K562 (cell line): Measurements from ENCODE around the gene RFX7. TPM values are rescaled to one million over a fixed set of nuclear protein-coding genes. Genes with fewer than 3 reads are reported as not detected.

Experiments
- ATAC-seq: fragments of 200-7000 bp; cut with Tn5 transposase; 3 replicates; pipeline ENCODE4 v1.9.1; 2020; ENCODE audit warnings: moderate library complexity
- BruUV-seq: library from RNA; stranded (reverse); fragments of 400-500 nt; replicated peaks from 2 replicates; lab custom pipeline; 2021; lab: Mats Ljungman, UMichigan
- CTCF ChIA-PET: fragments of 300-600 bp; formaldehyde crosslinking; extraction: SDS; loops from one replicate; lab custom pipeline; 2021; ENCODE audit warnings: low intra/inter-chr PET ratio; lab: Yijun Ruan, JAX
- POLR2A ChIA-PET: fragments of 300-600, 350-650 bp; sonication (Branson Sonifier 250); formaldehyde crosslinking; extraction: SDS; loops from one replicate; lab custom pipeline; 2021; ENCODE audit warnings: antibody characterized with exemption, inconsistent platforms; lab: Yijun Ruan, JAX
- DNase-seq, 4 experiments: peaks; one replicate each; pipeline versions ENCODE4 v3.0.0 to v3.0.0-alpha.2; 2011 to 2018; ENCODE audit warnings: low spot score in 3 of 4, mixed read lengths in 3 of 4; ENCODE audit errors: extremely low read depth in 1 of 4
- FAIRE-seq: peaks from 2 replicates; lab custom pipeline; 2011; peaks lifted over from hg19 to GRCh38; lab: Jason Lieb, UNC
- H2AFZ ChIP-seq: 2 replicates; pipeline ENCODE4 v1.6.0; 2011; ENCODE audit warnings: low read depth, low read length, control low read depth, inconsistent platforms
- H3K27ac ChIP-seq: fragments of 200-600 bp; 3 replicates; pipeline ENCODE4 v1.8.0; 2011; ENCODE audit warnings: low read depth, mild to moderate bottlenecking, control low read depth, inconsistent platforms, low read length, moderate library complexity, mixed read lengths; ENCODE audit errors: extremely low read depth
- H3K27me3 ChIP-seq, 2 experiments: fragments of 300-600 bp in 1 of 2; 2 replicates in 1 of 2; 3 replicates in 1 of 2; pipeline versions ENCODE4 v1.6.0 to v1.8.0; 2011; ENCODE audit warnings: inconsistent platforms in 2 of 2, low read length in 2 of 2, mild to moderate bottlenecking in 1 of 2, mixed read lengths in 1 of 2, moderate library complexity in 1 of 2; ENCODE audit not compliant: control insufficient read depth in 2 of 2, insufficient read depth in 2 of 2
- H3K36me3 ChIP-seq: fragments of 300-600 bp; 3 replicates; pipeline ENCODE4 v1.8.0; 2011; ENCODE audit warnings: mild to moderate bottlenecking, low read length, inconsistent platforms; ENCODE audit not compliant: control insufficient read depth, insufficient read depth
- H3K4me1 ChIP-seq, 2 experiments: fragments of 200-600 bp in 1 of 2; replicated peaks in 1 of 2; 2 replicates in 1 of 2; 3 replicates in 1 of 2; pipeline versions ENCODE4 v1.5.1 to v1.8.0; 2011; ENCODE audit warnings: inconsistent platforms in 2 of 2, low read length in 2 of 2, mild to moderate bottlenecking in 1 of 2, mixed read lengths in 1 of 2, moderate library complexity in 1 of 2; ENCODE audit not compliant: control insufficient read depth in 2 of 2, insufficient read depth in 2 of 2
- H3K4me2 ChIP-seq: 2 replicates; pipeline ENCODE4 v1.6.1; 2011; ENCODE audit warnings: low read length, control low read depth, inconsistent platforms, mixed read lengths; ENCODE audit not compliant: insufficient read depth
- H3K4me3 ChIP-seq: fragments of 200-600 bp; sonication (generic), shearing (Covaris generic); 2 replicates; pipeline ENCODE4 v1.5.1; 2016; ENCODE audit warnings: control low read depth, inconsistent platforms
- H3K79me2 ChIP-seq: fragments of 200-600 bp; 3 replicates; pipeline ENCODE4 v1.8.0; 2011; ENCODE audit warnings: low read length, inconsistent platforms; ENCODE audit not compliant: control insufficient read depth, insufficient read depth
- H3K9ac ChIP-seq, 2 experiments: 2 replicates each; pipeline versions ENCODE4 v1.6.0 to v1.6.1; 2011; ENCODE audit warnings: low read depth in 2 of 2, low read length in 2 of 2, control low read depth in 1 of 2, inconsistent platforms in 1 of 2, mild to moderate bottlenecking in 1 of 2, mixed read lengths in 1 of 2; ENCODE audit not compliant: insufficient read depth in 1 of 2
- H3K9me1 ChIP-seq: one replicate; pipeline ENCODE4 v1.6.0; 2011; ENCODE audit warnings: inconsistent platforms, mild to moderate bottlenecking, low read length, moderate library complexity; ENCODE audit not compliant: control insufficient read depth, insufficient read depth
- H3K9me3 ChIP-seq: replicated peaks from 2 replicates; pipeline ENCODE4 v1.5.1; 2011; ENCODE audit warnings: low read depth, low read length, inconsistent platforms; ENCODE audit not compliant: control insufficient read depth, insufficient read depth
- H4K20me1 ChIP-seq: replicated peaks from 2 replicates; pipeline ENCODE4 v1.6.1; 2011; ENCODE audit warnings: low read length, inconsistent platforms, mixed read lengths; ENCODE audit not compliant: control insufficient read depth, insufficient read depth
- CBX2 ChIP-seq: fragments of 200-600 bp; sonication (generic); IDR thresholded peaks from one replicate; pipeline ENCODE4 v1.6.1; 2012; ENCODE audit warnings: mild to moderate bottlenecking, low read length, inconsistent platforms; ENCODE audit not compliant: insufficient read depth, poor library complexity, severe bottlenecking
- ELF2 ChIP-seq: fragments of 250-450 bp; sonication (Bioruptor Pico); IDR thresholded peaks from 2 replicates; pipeline ENCODE4 v1.5.0; 2021; ENCODE audit warnings: mild to moderate bottlenecking
- FOXK1 ChIP-seq: sonication (generic); formaldehyde crosslinking; IDR thresholded peaks from 2 replicates; pipeline ENCODE4 v1.8.0; 2022; ENCODE audit warnings: missing genetic modification reagents, mild to moderate bottlenecking, borderline replicate concordance
- ILK ChIP-seq: fragments of 450-650 bp; IDR thresholded peaks from 2 replicates; pipeline ENCODE4 v1.6.1; 2016; ENCODE audit warnings: missing genetic modification characterization, low read depth, mild to moderate bottlenecking, missing compliant biosample characterization, moderate library complexity, borderline replicate concordance
- KLF13 ChIP-seq: fragments of 450-650 bp; IDR thresholded peaks from 2 replicates; pipeline ENCODE4 v1.6.1; 2016; ENCODE audit warnings: missing genetic modification characterization, low read depth, mild to moderate bottlenecking, missing compliant biosample characterization, moderate library complexity, borderline replicate concordance
- MTA1 ChIP-seq: fragments of 450-650 bp; IDR thresholded peaks from 2 replicates; pipeline ENCODE4 v1.6.1; 2017; ENCODE audit warnings: borderline replicate concordance
- PML ChIP-seq: IDR thresholded peaks from 2 replicates; pipeline ENCODE4 v1.6.1; 2012; ENCODE audit warnings: low read length, inconsistent platforms
- SETDB1 ChIP-seq: IDR thresholded peaks from one replicate; pipeline ENCODE4 v1.6.1; 2012; ENCODE audit warnings: low read length, control low read depth, inconsistent platforms
- SREBF1 ChIP-seq: fragments of 150-350 bp; IDR thresholded peaks from 2 replicates; pipeline ENCODE4 v1.6.1; 2014; ENCODE audit warnings: antibody characterized with exemption, low read depth, low read length, borderline replicate concordance
- ZNF184 ChIP-seq: sonication (generic); formaldehyde crosslinking; IDR thresholded peaks from 2 replicates; pipeline ENCODE4 v1.5.0; 2020; ENCODE audit warnings: missing genetic modification reagents
- ZNF24 ChIP-seq: fragments of 450-650 bp; IDR thresholded peaks from 2 replicates; pipeline ENCODE4 v1.6.1; 2016
- WGBS: fragments of 100-300 bp; shearing (Covaris generic); methylation state at CpG from one replicate; pipeline ENCODE4 v1.1.6; 2016; ENCODE audit warnings: low coverage, mixed read lengths; ENCODE audit not compliant: insufficient coverage; ENCODE audit errors: missing lambda C conversion rate; 5-methylcytosine and 5-hydroxymethylcytosine counted together
- in situ Hi-C: fragments of 300-500 bp; cut with MboI; formaldehyde crosslinking; loops from 4 replicates; pipeline ENCODE4 v1.15.0; 2018; ENCODE audit warnings: inconsistent platforms, mixed read lengths
- intact Hi-C: fragments of 100-400 bp; cut with micrococcal nuclease; formaldehyde crosslinking; loops from 2 replicates; pipeline ENCODE4 v1.14.2; 2022
- polyA plus RNA-seq, 8 experiments: library from polyadenylated mRNA; depleted of rRNA in 4 of 8; stranded (reverse) in 5 of 8; unstranded in 3 of 8; fragments of >200 nt; fragmentation: Nextera tagmentation in 2 of 8; fragmentation: Illumina TruSeq in 1 of 8; extraction: Ambion mirVana in 2 of 8; extraction: Trizol in 1 of 8; gene quantifications; 2 replicates each; pipeline versions ENCODE4 v1.2.1 to v1.2.3, GENCODE V29; 2011 to 2014; ENCODE audit warnings: inconsistent platforms in 1 of 8, missing spikeins in 1 of 8
- total RNA-seq, 7 experiments: library from RNA; depleted of rRNA in 6 of 7; stranded (reverse); fragments of >200 nt in 6 of 7; fragmentation: Illumina TruSeq in 2 of 7; extraction: Trizol in 2 of 7; gene quantifications; 2 replicates each; pipeline versions ENCODE4 v1.2.1 to v1.2.3, GENCODE V29; 2011 to 2021; ENCODE audit warnings: low replicate concordance in 1 of 7
- TF ChIP-seq, protein P1 (sequence below): fragments of 250-450 bp; sonication (Bioruptor Pico); IDR thresholded peaks from 2 replicates; pipeline ENCODE4 v1.5.0; 2021; ENCODE audit warnings: mild to moderate bottlenecking, borderline replicate concordance
- TF ChIP-seq, protein P2 (sequence below): fragments of 450-650 bp; IDR thresholded peaks from 2 replicates; pipeline ENCODE4 v1.6.1; 2017; ENCODE audit warnings: antibody characterized with exemption
- TF ChIP-seq, protein P3 (sequence below): sonication (generic); formaldehyde crosslinking; IDR thresholded peaks from 2 replicates; pipeline ENCODE4 v1.8.1; 2023; ENCODE audit warnings: mild to moderate bottlenecking, missing genetic modification reagents, moderate library complexity
- TF ChIP-seq, protein P4 (sequence below): fragments of 250-450 bp; sonication (Bioruptor Pico); IDR thresholded peaks from 2 replicates; pipeline ENCODE4 v1.4.0; 2020
- TF ChIP-seq, protein P5 (sequence below): sonication (generic); formaldehyde crosslinking; IDR thresholded peaks from 2 replicates; pipeline ENCODE4 v1.8.0; 2022; ENCODE audit warnings: mild to moderate bottlenecking, low read depth, missing genetic modification reagents

Gene RFX7
- total and polyA plus RNA-seq, 9 of the 15 experiments (the other 6 are each of a cell fraction or from before 2014, with no cell fraction given) = 2.4 to 17.9 (median 6.3) TPM

DNA sequence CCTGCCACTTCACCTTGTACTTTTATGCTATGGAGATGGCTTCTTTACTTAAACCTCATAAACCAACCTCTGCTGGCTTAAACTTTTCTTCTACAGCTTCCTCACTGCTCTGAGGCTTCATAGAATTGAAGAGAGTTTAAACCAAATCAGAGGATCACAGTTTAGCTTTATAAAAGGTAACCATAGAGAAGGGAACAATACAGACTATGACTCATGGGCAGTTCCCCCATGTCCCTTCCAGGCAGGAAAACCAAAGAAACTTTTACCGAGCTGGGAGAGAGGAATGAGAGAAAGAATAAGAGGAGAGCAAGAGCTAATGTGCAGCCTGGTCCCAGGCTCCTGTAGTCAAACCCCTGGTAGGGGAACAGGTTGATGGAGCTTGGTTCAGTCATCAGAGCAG, 196.3 kb downstream of the RFX7 start:
- in situ Hi-C loops (no loop called here), intact Hi-C loops (no loop called here)
- WGBS = 0% methylated on average over 1 of the region's 1 CpG
- H3K9ac ChIP-seq = no peak overlapping the region
- POLR2A ChIA-PET = no interaction called here
- H3K27me3 ChIP-seq = no peaks in the 10 kb centered on the region
- H2AFZ ChIP-seq = no peak overlapping the region
- no peak overlapping the region for H3K4me3 ChIP-seq
- H3K36me3 ChIP-seq = no peaks in the 10 kb centered on the region
- H3K9me1 ChIP-seq = no peaks in the 10 kb centered on the region
- CTCF ChIA-PET = no interaction called here
- H3K27ac ChIP-seq = no peak overlapping the region
- H4K20me1 ChIP-seq = no peaks in the 10 kb centered on the region
- FAIRE-seq (no peak), ATAC-seq (no peak), DNase-seq (no peak)
- no peaks in the 10 kb centered on the region for H3K79me2 ChIP-seq
- BruUV-seq = no TSS peak
- H3K4me2 ChIP-seq = no peak overlapping the region
- peaks cover 0 to 1% of the 10 kb centered on the region in 2 experiments; a peak in 2 of 5 replicates for H3K4me1 ChIP-seq
- no peaks in the 10 kb centered on the region for H3K9me3 ChIP-seq
- TF ChIP-seq ZNF24 = no peak
- no peak for TF ChIP-seq ILK (tag)
- TF ChIP-seq, protein P1, sequence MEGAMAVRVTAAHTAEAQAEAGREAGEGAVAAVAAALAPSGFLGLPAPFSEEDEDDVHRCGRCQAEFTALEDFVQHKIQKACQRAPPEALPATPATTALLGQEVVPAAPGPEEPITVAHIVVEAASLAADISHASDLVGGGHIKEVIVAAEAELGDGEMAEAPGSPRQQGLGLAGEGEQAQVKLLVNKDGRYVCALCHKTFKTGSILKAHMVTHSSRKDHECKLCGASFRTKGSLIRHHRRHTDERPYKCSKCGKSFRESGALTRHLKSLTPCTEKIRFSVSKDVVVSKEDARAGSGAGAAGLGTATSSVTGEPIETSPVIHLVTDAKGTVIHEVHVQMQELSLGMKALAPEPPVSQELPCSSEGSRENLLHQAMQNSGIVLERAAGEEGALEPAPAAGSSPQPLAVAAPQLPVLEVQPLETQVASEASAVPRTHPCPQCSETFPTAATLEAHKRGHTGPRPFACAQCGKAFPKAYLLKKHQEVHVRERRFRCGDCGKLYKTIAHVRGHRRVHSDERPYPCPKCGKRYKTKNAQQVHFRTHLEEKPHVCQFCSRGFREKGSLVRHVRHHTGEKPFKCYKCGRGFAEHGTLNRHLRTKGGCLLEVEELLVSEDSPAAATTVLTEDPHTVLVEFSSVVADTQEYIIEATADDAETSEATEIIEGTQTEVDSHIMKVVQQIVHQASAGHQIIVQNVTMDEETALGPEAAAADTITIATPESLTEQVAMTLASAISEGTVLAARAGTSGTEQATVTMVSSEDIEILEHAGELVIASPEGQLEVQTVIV (CRISPR knock-in tag) = no peak
- TF ChIP-seq SREBF1 = no peak
- no peak for TF ChIP-seq KLF13 (tag)
- TF ChIP-seq ELF2 (CRISPR knock-in tag) = no peak
- TF ChIP-seq PML = no peak
- TF ChIP-seq, protein P2, sequence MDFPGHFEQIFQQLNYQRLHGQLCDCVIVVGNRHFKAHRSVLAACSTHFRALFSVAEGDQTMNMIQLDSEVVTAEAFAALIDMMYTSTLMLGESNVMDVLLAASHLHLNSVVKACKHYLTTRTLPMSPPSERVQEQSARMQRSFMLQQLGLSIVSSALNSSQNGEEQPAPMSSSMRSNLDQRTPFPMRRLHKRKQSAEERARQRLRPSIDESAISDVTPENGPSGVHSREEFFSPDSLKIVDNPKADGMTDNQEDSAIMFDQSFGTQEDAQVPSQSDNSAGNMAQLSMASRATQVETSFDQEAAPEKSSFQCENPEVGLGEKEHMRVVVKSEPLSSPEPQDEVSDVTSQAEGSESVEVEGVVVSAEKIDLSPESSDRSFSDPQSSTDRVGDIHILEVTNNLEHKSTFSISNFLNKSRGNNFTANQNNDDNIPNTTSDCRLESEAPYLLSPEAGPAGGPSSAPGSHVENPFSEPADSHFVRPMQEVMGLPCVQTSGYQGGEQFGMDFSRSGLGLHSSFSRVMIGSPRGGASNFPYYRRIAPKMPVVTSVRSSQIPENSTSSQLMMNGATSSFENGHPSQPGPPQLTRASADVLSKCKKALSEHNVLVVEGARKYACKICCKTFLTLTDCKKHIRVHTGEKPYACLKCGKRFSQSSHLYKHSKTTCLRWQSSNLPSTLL = no peak
- no peak for TF ChIP-seq CBX2
- TF ChIP-seq, protein P3, sequence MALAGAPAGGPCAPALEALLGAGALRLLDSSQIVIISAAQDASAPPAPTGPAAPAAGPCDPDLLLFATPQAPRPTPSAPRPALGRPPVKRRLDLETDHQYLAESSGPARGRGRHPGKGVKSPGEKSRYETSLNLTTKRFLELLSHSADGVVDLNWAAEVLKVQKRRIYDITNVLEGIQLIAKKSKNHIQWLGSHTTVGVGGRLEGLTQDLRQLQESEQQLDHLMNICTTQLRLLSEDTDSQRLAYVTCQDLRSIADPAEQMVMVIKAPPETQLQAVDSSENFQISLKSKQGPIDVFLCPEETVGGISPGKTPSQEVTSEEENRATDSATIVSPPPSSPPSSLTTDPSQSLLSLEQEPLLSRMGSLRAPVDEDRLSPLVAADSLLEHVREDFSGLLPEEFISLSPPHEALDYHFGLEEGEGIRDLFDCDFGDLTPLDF (CRISPR knock-in tag) = no peak
- no peak for TF ChIP-seq SETDB1
- TF ChIP-seq, protein P4, sequence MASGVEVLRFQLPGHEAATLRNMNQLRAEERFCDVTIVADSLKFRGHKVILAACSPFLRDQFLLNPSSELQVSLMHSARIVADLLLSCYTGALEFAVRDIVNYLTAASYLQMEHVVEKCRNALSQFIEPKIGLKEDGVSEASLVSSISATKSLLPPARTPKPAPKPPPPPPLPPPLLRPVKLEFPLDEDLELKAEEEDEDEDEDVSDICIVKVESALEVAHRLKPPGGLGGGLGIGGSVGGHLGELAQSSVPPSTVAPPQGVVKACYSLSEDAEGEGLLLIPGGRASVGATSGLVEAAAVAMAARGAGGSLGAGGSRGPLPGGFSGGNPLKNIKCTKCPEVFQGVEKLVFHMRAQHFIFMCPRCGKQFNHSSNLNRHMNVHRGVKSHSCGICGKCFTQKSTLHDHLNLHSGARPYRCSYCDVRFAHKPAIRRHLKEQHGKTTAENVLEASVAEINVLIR (CRISPR knock-in tag) = no peak
- no peak for TF ChIP-seq FOXK1
- TF ChIP-seq ZNF184 = no peak
- TF ChIP-seq, protein P5, sequence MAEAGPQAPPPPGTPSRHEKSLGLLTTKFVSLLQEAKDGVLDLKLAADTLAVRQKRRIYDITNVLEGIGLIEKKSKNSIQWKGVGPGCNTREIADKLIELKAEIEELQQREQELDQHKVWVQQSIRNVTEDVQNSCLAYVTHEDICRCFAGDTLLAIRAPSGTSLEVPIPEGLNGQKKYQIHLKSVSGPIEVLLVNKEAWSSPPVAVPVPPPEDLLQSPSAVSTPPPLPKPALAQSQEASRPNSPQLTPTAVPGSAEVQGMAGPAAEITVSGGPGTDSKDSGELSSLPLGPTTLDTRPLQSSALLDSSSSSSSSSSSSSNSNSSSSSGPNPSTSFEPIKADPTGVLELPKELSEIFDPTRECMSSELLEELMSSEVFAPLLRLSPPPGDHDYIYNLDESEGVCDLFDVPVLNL = no peak
- TF ChIP-seq MTA1 = no peak
